WTC11 (cell line): ENCODE data around the gene FAM20A. TPM values are rescaled to one million over a fixed set of nuclear protein-coding genes. Genes with fewer than 3 reads are reported as not detected.

ENCODE experiments used
- ATAC-seq: fragments of 200-7000 bp; cut with Tn5 transposase; 2 replicates; pipeline ENCODE4 v1.10.0; 2021; ENCODE audit warnings: mild to moderate bottlenecking, moderate library complexity
- CTCF ChIA-PET: fragments of 300-600 bp; sonication (Branson Sonifier 250); formaldehyde crosslinking; loops from one replicate; lab custom pipeline; 2021; ENCODE audit warnings: antibody characterized with exemption; lab: Charles Lee
- POLR2A ChIA-PET: fragments of 350-600 bp; sonication (Branson Sonifier 250); formaldehyde crosslinking; loops from one replicate; lab custom pipeline; 2021; ENCODE audit warnings: antibody characterized with exemption; lab: Charles Lee
- DNase-seq: peaks from one replicate; pipeline ENCODE4 v3.0.0; 2021; ENCODE audit warnings: low spot score
- H3K27ac Mint-ChIP-seq: 2 replicates; pipeline ENCODE4 v1.8.0; 2021; ENCODE audit warnings: mixed read lengths
- H3K27me3 Mint-ChIP-seq: 2 replicates; pipeline ENCODE4 v1.8.0; 2021; ENCODE audit warnings: low read depth, mild to moderate bottlenecking, moderate library complexity, mixed read lengths
- H3K36me3 Mint-ChIP-seq: 2 replicates; pipeline ENCODE4 v1.8.0; 2021; ENCODE audit warnings: mixed read lengths
- H3K4me1 Mint-ChIP-seq: 2 replicates; pipeline ENCODE4 v1.8.0; 2022; ENCODE audit warnings: mixed read lengths
- H3K4me3 Mint-ChIP-seq: 2 replicates; pipeline ENCODE4 v1.8.0; 2021; ENCODE audit warnings: mild to moderate bottlenecking, moderate library complexity, mixed read lengths
- H3K9me3 Mint-ChIP-seq: 2 replicates; pipeline ENCODE4 v1.8.0; 2021; ENCODE audit warnings: mixed read lengths
- ATF1 ChIP-seq: sonication (generic); formaldehyde crosslinking; IDR thresholded peaks from 2 replicates; pipeline ENCODE4 v1.8.1; 2023; ENCODE audit warnings: mild to moderate bottlenecking, moderate library complexity, missing genetic modification reagents
- ELF4 ChIP-seq: sonication (generic); formaldehyde crosslinking; IDR thresholded peaks from 2 replicates; pipeline ENCODE4 v1.8.1; 2022; ENCODE audit warnings: low read depth, mild to moderate bottlenecking, moderate library complexity, missing genetic modification reagents
- FOXP1 ChIP-seq: sonication (generic); formaldehyde crosslinking; IDR thresholded peaks from 2 replicates; pipeline ENCODE4 v1.8.0; 2022; ENCODE audit warnings: missing genetic modification reagents, mild to moderate bottlenecking, moderate library complexity, borderline replicate concordance
- MYBL2 ChIP-seq: sonication (generic); formaldehyde crosslinking; IDR thresholded peaks from 2 replicates; pipeline ENCODE4 v1.8.1; 2023; ENCODE audit warnings: mild to moderate bottlenecking, moderate library complexity, missing genetic modification reagents
- NR2C2 ChIP-seq: sonication (generic); formaldehyde crosslinking; IDR thresholded peaks from 2 replicates; pipeline ENCODE4 v1.8.0; 2022; ENCODE audit warnings: mild to moderate bottlenecking, missing genetic modification reagents
- RELA ChIP-seq: sonication (generic); formaldehyde crosslinking; IDR thresholded peaks from 2 replicates; pipeline ENCODE4 v1.8.1; 2022; ENCODE audit warnings: missing genetic modification reagents, mild to moderate bottlenecking, borderline replicate concordance
- RORB ChIP-seq: fragments of 250-450 bp; sonication (Bioruptor Pico); IDR thresholded peaks from 2 replicates; pipeline ENCODE4 v1.9.0; 2021; ENCODE audit warnings: mild to moderate bottlenecking
- ZNF219 ChIP-seq: sonication (generic); formaldehyde crosslinking; IDR thresholded peaks from 2 replicates; pipeline ENCODE4 v1.8.0; 2023; ENCODE audit warnings: missing genetic modification reagents, mild to moderate bottlenecking, borderline replicate concordance
- ZNF317 ChIP-seq: sonication (generic); formaldehyde crosslinking; IDR thresholded peaks from 2 replicates; pipeline ENCODE4 v1.8.1; 2023; ENCODE audit warnings: low read depth, mild to moderate bottlenecking, moderate library complexity, missing genetic modification reagents, borderline replicate concordance
- ZNF396 ChIP-seq: fragments of 250-450 bp; sonication (Bioruptor Pico); IDR thresholded peaks from 2 replicates; pipeline ENCODE4 v1.8.0; 2021; ENCODE audit warnings: mild to moderate bottlenecking, moderate library complexity, borderline replicate concordance
- total RNA-seq: library from RNA; stranded (reverse); gene quantifications from 3 replicates; pipeline ENCODE4 v1.2.3, GENCODE V29; 2021
- TF ChIP-seq, protein P1 (sequence below): sonication (generic); formaldehyde crosslinking; IDR thresholded peaks from 2 replicates; pipeline ENCODE4 v1.8.0; 2022; ENCODE audit warnings: missing genetic modification reagents
- TF ChIP-seq, protein P2 (sequence below): sonication (generic); formaldehyde crosslinking; IDR thresholded peaks from 2 replicates; pipeline ENCODE4 v1.8.1; 2023; ENCODE audit warnings: mild to moderate bottlenecking, moderate library complexity, missing genetic modification reagents
- TF ChIP-seq, protein P3 (sequence below): sonication (generic); formaldehyde crosslinking; IDR thresholded peaks from 2 replicates; pipeline ENCODE4 v1.8.0; 2023; ENCODE audit warnings: missing genetic modification reagents
- TF ChIP-seq, protein P4 (sequence below): sonication (generic); formaldehyde crosslinking; IDR thresholded peaks from 2 replicates; pipeline ENCODE4 v1.8.1; 2023; ENCODE audit warnings: mild to moderate bottlenecking, missing genetic modification reagents
- TF ChIP-seq, protein P5 (sequence below): sonication (generic); formaldehyde crosslinking; IDR thresholded peaks from 2 replicates; pipeline ENCODE4 v1.8.1; 2023; ENCODE audit warnings: mild to moderate bottlenecking, missing genetic modification reagents, moderate library complexity
- TF ChIP-seq, protein P6 (sequence below): sonication (generic); formaldehyde crosslinking; IDR thresholded peaks from 2 replicates; pipeline ENCODE4 v1.8.1; 2022; ENCODE audit warnings: low read depth, missing genetic modification reagents, borderline replicate concordance

FAM20A gene
- total RNA-seq, 1 experiment from 2014 or later = 5.8 TPM

DNA sequence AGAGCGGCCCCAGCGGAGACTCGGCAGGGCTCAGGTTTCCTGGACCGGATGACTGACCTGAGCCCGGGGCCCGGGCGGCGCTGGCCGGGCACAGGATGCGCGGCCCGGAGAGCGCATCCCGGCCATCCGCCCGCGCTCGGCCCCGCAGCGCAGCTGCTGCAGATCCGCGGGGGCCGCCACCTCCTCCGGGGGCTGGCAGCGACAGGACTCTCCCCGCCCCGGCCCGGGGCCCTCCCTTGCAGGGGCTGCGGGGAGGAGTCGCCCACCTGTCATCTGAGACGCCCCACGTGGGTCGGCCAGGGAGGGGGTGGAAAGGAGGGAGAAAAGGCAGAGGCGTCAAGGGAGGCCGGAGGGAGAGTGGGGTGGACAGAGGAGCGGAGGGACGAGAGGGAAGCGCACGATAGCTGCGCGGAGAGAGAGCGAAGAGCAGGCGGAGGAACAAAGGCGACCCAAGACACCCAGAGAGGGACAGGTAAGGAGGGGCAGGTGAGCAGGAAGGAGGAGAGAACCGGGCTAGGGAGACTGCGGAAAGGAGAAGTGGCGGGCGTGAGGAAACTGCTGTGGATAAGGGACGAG is 89.4 kb downstream of the FAM20A start (continued):
- TF ChIP-seq ZNF317 = 0 out of 2 replicates have a peak, but pooled peaks have one; percentile 13
- TF ChIP-seq, protein P1, sequence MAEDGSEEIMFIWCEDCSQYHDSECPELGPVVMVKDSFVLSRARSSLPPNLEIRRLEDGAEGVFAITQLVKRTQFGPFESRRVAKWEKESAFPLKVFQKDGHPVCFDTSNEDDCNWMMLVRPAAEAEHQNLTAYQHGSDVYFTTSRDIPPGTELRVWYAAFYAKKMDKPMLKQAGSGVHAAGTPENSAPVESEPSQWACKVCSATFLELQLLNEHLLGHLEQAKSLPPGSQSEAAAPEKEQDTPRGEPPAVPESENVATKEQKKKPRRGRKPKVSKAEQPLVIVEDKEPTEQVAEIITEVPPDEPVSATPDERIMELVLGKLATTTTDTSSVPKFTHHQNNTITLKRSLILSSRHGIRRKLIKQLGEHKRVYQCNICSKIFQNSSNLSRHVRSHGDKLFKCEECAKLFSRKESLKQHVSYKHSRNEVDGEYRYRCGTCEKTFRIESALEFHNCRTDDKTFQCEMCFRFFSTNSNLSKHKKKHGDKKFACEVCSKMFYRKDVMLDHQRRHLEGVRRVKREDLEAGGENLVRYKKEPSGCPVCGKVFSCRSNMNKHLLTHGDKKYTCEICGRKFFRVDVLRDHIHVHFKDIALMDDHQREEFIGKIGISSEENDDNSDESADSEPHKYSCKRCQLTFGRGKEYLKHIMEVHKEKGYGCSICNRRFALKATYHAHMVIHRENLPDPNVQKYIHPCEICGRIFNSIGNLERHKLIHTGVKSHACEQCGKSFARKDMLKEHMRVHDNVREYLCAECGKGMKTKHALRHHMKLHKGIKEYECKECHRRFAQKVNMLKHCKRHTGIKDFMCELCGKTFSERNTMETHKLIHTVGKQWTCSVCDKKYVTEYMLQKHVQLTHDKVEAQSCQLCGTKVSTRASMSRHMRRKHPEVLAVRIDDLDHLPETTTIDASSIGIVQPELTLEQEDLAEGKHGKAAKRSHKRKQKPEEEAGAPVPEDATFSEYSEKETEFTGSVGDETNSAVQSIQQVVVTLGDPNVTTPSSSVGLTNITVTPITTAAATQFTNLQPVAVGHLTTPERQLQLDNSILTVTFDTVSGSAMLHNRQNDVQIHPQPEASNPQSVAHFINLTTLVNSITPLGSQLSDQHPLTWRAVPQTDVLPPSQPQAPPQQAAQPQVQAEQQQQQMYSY = 0 out of 2 replicates have a peak, but pooled peaks have one; percentile 5
- TF ChIP-seq MYBL2 = no peak

DNA sequence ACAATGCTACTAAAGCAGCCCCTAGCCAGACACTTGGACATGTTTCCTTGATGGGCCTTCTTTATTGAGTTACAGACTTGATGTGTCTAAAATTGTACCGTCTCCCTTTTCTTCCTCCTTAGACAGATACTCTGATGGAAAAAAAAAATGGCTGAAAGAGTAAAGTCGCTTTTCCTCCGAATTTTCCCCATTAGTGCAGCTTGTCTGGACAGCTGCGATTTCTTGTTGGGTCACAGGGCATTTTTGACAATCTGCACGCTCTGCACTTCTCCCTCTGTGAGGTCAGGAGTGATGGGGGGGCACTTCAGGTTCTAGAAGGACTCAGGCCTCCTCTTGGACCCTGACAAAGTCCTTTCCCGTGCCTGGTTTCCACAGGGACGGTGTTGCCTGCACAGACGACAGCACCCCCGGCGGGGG is 89.9 kb downstream of the FAM20A start:
- no peaks in the 10 kb centered on the region; the same call in 1 of the 2 replicates for H3K27me3 Mint-ChIP-seq
- no peak for ATAC-seq
- CTCF ChIA-PET = interaction anchor here (0.9 kb wide), 1 partner anchor 49 kb away, joined by 3 read pairs; no protein-coding TSS in a partner anchor
- TF ChIP-seq, protein P2, sequence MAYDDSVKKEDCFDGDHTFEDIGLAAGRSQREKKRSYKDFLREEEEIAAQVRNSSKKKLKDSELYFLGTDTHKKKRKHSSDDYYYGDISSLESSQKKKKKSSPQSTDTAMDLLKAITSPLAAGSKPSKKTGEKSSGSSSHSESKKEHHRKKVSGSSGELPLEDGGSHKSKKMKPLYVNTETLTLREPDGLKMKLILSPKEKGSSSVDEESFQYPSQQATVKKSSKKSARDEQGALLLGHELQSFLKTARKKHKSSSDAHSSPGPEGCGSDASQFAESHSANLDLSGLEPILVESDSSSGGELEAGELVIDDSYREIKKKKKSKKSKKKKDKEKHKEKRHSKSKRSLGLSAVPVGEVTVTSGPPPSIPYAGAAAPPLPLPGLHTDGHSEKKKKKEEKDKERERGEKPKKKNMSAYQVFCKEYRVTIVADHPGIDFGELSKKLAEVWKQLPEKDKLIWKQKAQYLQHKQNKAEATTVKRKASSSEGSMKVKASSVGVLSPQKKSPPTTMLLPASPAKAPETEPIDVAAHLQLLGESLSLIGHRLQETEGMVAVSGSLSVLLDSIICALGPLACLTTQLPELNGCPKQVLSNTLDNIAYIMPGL (CRISPR knock-in tag) = 0 out of 2 replicates have a peak, but pooled peaks have one; percentile 27
- no peak for TF ChIP-seq ELF4
- TF ChIP-seq, all 79 proteins: peak for 1
- peak overlapping the region; percentile 87 for H3K27ac Mint-ChIP-seq
- H3K4me3 Mint-ChIP-seq = peak overlapping the region; percentile 83
- peaks cover 5% of the 10 kb centered on the region; the same call in 1 of the 2 replicates for H3K9me3 Mint-ChIP-seq
- POLR2A ChIA-PET = interaction anchor here (1.4 to 2.7 kb wide), 4 partner anchors 15 to 103 kb away, joined by 4 to 14 read pairs (median 8); partner anchors contain the start of genes FAM20A and WIPI1
- no peak for DNase-seq
- peaks cover 12% of the 10 kb centered on the region for H3K36me3 Mint-ChIP-seq
- H3K4me1 Mint-ChIP-seq = peaks cover 40% of the 10 kb centered on the region

DNA sequence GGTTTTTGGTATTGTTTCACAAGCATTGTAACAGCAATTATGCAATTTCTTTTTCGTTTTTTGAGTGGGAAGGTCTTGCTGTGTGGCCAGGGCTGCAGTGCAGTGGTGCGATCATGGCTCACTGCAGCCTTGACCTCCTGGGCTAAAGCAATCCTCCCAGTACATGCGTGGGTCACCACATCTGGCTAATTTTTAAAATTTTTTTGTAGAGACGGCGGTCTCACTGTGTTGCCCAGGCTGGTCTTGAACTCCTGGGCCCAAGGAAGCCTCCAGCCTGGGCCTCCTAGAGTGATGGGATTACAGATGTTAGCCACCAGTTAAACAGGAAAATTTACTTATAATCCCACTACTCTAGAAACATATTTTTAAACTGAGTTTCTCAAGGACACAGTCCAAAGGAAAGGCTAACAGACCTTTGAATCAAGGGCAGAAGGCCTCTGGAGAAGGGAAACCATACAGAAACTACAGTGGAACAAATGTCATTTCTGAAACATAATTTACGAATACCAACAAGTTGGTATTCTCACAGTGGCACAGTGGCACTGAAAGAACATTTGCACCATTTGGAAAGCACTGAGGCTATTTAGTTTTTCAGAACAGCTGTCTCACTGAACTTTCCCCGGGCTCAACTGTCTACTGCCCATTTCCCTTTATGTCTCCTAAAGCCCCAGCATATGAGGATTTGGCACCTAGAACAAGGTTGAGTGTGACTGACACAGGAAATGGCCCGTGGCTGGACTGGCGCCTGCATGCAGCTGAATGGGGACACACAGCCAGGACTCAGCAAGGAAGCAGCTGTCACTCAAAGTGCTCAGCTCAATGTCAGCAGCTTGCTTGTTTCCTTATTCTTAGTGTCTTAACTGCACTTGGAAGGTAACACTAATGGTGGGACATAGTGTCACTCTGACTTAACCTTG is 91.8 kb downstream of the FAM20A start:
- no peak overlapping the region for H3K27ac Mint-ChIP-seq
- H3K4me3 Mint-ChIP-seq = no peak overlapping the region
- peaks cover 31% of the 10 kb centered on the region for H3K4me1 Mint-ChIP-seq
- POLR2A ChIA-PET = no interaction called here
- no peaks in the 10 kb centered on the region for H3K36me3 Mint-ChIP-seq
- TF ChIP-seq NR2C2 (no peak), FOXP1 (CRISPR knock-in tag) (no peak), RELA (CRISPR knock-in tag) (no peak), ZNF219 (CRISPR knock-in tag) (no peak), ZNF396 (CRISPR knock-in tag) (no peak), ATF1 (no peak), RORB (CRISPR knock-in tag) (no peak)
- TF ChIP-seq, protein P3, sequence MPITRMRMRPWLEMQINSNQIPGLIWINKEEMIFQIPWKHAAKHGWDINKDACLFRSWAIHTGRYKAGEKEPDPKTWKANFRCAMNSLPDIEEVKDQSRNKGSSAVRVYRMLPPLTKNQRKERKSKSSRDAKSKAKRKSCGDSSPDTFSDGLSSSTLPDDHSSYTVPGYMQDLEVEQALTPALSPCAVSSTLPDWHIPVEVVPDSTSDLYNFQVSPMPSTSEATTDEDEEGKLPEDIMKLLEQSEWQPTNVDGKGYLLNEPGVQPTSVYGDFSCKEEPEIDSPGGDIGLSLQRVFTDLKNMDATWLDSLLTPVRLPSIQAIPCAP (CRISPR knock-in tag) = no peak
- TF ChIP-seq, protein P4, sequence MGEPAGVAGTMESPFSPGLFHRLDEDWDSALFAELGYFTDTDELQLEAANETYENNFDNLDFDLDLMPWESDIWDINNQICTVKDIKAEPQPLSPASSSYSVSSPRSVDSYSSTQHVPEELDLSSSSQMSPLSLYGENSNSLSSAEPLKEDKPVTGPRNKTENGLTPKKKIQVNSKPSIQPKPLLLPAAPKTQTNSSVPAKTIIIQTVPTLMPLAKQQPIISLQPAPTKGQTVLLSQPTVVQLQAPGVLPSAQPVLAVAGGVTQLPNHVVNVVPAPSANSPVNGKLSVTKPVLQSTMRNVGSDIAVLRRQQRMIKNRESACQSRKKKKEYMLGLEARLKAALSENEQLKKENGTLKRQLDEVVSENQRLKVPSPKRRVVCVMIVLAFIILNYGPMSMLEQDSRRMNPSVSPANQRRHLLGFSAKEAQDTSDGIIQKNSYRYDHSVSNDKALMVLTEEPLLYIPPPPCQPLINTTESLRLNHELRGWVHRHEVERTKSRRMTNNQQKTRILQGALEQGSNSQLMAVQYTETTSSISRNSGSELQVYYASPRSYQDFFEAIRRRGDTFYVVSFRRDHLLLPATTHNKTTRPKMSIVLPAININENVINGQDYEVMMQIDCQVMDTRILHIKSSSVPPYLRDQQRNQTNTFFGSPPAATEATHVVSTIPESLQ = no peak
- TF ChIP-seq, protein P5, sequence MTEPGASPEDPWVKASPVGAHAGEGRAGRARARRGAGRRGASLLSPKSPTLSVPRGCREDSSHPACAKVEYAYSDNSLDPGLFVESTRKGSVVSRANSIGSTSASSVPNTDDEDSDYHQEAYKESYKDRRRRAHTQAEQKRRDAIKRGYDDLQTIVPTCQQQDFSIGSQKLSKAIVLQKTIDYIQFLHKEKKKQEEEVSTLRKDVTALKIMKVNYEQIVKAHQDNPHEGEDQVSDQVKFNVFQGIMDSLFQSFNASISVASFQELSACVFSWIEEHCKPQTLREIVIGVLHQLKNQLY (CRISPR knock-in tag) = no peak
- TF ChIP-seq, protein P6, sequence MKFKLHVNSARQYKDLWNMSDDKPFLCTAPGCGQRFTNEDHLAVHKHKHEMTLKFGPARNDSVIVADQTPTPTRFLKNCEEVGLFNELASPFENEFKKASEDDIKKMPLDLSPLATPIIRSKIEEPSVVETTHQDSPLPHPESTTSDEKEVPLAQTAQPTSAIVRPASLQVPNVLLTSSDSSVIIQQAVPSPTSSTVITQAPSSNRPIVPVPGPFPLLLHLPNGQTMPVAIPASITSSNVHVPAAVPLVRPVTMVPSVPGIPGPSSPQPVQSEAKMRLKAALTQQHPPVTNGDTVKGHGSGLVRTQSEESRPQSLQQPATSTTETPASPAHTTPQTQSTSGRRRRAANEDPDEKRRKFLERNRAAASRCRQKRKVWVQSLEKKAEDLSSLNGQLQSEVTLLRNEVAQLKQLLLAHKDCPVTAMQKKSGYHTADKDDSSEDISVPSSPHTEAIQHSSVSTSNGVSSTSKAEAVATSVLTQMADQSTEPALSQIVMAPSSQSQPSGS (CRISPR knock-in tag) = no peak
- TF ChIP-seq, all 79 proteins: peak for 0
- no peaks in the 10 kb centered on the region; the same call in 1 of the 2 replicates for H3K27me3 Mint-ChIP-seq
- peaks cover 2% of the 10 kb centered on the region; the same call in 1 of the 2 replicates for H3K9me3 Mint-ChIP-seq
- DNase-seq (no peak), ATAC-seq (no peak)
- CTCF ChIA-PET = no interaction called here
